HG02943 (cell line): ENCODE measurements around the gene REPS2.
"Not testable (repeated sequence)": the region's sequence is repeated elsewhere in the genome, so short reads cannot be mapped to it uniquely, and the experiment has no call there.

ENCODE experiments used
- ATAC-seq: cut with Tn5 transposase; IDR thresholded peaks from one replicate; pipeline ENCODE4 v1.9.1; 2021; ENCODE audit warnings: mild to moderate bottlenecking, low read depth, moderate library complexity; ENCODE audit not compliant: unreplicated experiment

The REPS2 gene

GRCh38 chrX:16962661-16963060, 16.2 kb downstream of the REPS2 start:
- ATAC-seq: not testable (repeated sequence)

DNA sequence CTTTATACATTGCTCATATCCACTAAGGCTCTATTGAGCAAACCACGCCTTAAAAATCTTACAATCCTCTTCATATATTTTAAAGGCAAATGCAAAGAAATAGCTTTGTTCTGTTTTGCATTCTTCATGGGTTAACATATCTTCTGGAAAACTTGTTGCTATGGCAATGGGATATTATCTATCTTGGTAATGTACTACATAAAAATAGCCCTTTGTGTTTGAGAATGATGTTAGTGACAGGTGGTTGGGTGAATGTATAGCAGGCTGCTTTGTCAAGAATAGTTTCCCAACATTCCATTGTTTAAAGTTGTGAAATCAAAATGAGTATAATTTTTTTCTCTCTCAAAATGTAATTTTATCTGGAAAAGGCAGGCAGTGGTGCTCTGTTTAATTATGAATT, 16.8 kb downstream of the REPS2 start:
- no peak for ATAC-seq

DNA sequence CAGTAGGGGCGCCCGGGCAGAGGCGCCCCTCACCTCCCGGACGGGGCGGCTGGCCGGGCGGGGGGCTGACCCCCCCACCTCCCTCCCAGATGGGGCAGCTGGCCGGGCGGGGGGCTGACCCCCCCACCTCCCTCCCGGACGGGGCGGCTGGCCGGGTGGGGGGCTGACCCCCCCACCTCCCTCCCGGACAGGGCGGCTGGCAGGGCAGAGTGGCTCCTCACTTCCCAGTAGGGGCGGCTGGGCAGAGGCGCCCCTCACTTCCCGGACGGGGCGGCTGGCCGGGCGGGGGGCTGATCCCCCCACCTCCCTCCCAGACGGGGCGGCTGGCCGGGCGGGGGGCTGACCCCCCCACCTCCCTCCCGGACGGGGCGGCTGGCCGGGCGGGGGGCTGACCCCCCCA, 18.5 kb downstream of the REPS2 start:
- not testable (repeated sequence) for ATAC-seq

DNA sequence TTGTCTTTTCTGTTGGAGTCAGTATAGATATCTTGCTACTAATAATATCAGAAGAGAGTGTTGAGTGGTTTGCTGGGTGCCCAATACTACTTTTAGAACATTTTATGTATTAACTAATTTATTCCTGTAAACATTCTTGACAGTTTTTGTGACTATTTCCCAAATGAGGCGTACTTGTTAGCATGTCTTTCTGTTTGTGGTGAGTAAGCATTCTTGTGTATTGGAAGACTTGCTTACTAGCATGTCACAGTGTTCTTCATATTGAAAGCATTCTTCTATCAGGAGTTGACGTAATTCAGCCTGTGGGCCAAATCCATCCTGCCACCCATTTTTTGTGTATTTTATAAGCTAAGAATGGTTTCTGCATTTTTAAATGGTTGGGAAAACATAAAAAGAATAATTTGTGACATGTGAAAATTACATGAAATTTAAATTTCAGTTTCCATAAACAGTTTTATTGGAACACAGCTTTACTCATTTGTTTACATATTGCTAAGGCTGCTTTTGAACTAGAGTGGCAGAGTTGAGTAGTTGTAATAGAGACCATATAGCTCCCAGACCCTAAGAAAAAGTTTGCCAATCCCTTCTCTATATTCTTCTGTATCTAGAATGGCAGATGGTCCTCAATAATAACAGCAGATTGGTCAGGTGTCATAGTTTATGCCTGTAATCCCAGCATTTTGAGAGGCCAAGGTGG, 20.4 kb downstream of the REPS2 start:
- ATAC-seq: no peak

DNA sequence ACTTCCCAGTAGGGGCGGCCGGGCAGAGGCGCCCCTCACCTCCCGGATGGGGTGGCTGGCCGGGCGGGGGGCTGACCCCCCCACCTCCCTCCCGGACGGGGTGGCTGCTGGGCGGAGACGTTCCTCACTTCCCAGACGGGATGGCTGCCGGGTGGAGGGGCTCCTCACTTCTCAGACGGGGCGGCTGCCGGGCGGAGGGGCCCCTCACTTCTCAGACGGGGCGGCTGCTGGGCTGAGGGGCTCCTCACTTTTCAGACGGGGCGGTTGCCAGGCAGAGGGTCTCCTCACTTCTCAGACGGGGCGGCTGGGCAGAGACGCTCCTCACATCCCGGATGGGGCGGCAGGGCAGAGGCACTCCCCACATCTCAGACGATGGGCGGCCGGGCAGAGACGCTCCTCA, 22.3 kb downstream of the REPS2 start:
- ATAC-seq: not testable (repeated sequence)

GRCh38 chrX:16970977-16971376, 24.5 kb downstream of the REPS2 start:
- no peak for ATAC-seq

DNA sequence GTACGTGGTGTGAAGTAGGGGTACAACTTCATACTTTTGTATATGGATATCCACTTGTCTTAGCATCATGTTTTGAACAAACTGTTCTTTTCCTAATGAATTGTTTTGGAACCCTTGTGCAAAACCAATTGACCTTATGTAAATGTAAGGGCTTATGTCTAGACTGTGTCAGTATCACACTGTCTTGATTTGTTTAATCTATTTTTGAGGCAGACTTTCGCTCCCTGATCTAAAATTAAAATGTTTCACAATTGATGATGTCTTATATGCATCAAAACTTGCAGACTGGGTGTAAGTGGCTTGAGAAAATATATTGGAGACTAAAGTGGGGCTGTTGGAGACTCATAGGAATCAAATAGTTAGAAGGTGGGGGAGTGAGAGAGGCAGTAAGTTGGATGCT, 25.2 kb downstream of the REPS2 start:
- no peak for ATAC-seq

DNA sequence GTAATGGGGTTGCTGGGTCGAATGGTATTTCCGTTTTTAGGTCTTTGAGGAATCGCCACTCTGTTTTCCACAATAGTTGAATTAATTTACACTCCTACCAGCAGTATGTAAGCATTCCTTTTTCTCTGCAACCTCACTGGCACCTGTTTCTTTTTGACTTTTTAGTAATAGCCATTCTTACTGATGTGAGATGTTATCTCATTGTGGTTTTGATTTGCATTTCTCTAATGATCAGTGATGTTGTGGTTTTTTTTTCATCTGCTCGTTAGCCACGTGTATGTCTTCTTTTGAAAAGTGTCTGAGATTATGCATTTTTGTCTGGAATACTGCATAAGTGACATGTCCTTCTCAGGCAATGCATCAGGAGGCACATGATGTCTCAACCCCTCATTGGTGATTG, 28.8 kb downstream of the REPS2 start:
- no peak for ATAC-seq

DNA sequence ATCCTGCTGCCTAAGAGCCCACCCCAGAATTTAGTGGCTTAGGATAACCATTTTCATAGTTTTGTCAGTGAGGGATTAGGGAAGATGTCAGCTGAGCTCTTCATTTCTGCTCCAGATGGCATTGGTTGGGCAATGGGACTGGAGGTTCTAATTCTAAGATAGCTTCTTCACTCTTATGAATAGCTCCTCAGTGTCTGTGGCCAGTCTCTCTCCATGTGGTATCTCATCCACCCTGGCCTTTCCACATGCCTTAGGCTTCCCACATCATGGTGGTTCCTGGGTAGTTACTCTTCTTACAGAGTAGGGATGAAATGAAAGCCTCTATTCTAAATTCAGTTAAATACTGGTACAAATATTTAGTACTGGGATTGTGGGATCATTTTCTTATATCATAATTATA, 31.3 kb downstream of the REPS2 start:
- ATAC-seq: no peak

DNA sequence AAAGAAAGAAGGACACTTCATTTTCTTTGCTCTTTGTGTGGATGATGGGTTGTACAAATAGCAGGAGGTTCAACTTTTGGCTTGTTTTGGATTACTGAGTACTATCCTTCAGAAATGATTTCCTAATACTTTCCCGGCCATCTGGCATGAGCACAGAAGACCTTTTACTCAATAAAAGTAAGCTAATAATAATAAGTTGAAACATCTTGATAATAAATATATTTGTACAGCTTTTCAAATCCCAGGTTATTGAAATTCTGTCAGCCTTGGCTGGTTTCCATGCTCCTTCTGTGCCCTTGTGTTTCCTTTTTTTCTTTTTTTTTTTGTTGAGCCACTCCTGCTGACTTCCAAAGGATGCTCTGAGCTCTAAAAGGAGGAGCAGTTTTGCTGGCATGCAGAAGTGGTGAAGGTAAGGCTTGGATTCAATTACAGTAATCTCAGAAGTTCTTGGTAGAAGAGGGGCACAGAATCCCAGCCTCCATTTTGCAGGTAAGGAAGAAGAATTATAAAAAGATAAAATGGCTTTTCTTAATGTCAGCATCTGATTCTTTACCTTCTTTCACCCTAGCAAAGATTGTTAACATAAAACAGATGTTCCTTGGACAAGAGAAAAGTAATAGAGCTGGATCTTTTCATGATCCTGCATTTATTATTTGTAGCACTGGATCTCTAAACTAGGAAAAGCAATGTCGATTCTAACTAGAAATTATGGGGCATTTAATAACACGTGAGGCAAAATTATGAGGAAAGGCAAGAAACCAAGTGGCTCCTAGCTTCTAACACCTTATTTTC, 31.9 kb downstream of the REPS2 start:
- no peak for ATAC-seq

- no peak for ATAC-seq
Observed at GRCh38 chrX:16979226-16979625, 32.8 kb downstream of the REPS2 start.

- ATAC-seq: no peak
Observed at GRCh38 chrX:16981209-16981608, 34.8 kb downstream of the REPS2 start.

- no peak for ATAC-seq
Observed at GRCh38 chrX:16981980-16982379, 35.5 kb downstream of the REPS2 start.

DNA sequence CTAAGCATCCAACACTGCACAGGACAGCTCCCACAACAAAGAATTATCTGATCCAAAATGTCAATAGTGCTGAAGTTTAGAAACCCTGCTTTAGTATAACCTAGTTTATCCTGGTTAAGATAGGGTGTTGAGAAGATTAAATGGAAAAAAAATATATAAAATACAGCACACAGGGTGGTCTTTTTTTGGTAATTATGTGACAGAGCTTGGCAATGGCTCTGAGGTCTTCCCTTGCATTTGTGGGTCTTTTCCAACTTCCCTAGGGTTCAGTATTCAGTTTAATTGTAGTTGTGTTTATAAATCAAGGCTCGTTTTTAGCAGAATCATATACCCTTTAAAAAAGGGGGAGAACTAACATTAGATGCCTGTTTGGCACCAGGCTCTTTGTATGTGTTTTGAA, 36.6 kb downstream of the REPS2 start:
- no peak for ATAC-seq

DNA sequence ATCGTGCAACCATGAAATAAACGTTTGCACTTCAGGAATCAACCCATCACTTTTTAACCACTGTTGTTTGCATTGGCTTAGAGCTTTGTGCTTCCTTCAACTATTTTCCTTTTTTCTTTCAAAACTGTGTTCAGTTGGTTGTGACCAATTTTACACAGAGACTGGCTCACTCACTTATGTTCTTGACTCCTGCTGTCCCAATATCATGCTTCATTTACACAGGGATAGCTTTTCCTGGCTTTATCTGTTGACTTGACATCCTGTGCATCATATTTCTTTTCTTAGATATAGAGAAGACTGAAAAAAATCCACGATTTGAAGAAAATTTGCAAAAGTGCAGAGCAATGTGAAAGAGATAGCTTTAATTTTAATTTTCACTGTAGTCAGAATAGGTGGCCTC, 38.8 kb downstream of the REPS2 start:
- no peak for ATAC-seq

GRCh38 chrX:16986169-16986568, 39.7 kb downstream of the REPS2 start:
- ATAC-seq: no peak

DNA sequence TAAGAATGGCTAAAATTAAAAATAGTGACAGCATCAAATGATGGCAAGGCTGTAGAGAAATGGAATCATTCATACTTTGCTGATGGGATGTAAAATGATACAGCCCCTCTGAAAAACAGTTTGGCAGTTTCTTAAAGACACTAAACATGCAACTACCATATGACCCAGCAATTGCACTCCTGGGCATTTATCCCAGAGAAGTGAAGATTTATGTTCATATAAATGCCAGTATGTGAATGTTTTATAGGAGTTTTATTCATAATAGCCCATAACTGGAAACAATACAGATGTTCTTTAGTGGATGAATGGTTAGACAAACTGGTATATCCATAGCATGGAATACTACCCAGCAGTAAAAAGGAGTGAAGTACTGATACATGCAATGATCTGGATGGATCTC, 43.3 kb downstream of the REPS2 start:
- no peak for ATAC-seq

DNA sequence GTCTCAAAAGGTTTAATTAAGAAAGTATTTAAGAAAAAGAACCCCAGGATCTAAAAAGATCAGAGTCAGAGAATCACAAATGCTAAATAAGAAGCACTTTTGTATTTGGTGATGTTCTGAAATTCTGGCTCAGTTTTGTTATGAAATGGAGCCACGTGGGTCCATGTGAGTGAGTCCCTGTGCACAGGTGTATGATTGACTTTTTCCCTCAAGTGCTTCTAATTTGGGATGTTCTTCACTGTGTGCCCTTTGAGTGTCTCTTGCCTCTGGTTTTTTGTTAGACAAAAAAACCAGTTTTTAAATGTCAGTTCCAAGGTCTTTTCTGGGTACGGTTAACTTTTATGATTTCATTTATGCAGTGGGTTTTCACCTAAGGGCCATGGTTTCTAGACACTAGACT, 44.4 kb downstream of the REPS2 start:
- ATAC-seq: no peak

DNA sequence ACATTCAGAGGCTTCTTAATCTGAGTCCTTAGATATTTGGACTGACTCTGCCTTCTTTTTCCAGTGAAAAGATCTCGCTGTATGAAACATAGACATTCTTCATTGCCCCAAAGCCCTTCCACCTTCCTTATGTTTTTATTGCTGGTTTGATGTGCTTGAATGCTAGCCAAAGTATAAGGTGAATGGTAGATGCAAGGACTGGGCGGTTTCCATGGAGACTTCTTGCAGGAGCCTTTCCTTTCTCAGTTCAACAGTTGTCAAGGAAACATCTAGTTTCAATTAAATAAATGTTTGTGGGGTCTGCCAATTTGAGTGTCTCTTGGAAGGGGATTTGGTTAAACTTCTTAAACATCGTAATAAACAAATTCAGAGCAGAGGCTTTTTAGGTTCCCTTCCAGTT, 46.0 kb downstream of the REPS2 start:
- no peak for ATAC-seq

DNA sequence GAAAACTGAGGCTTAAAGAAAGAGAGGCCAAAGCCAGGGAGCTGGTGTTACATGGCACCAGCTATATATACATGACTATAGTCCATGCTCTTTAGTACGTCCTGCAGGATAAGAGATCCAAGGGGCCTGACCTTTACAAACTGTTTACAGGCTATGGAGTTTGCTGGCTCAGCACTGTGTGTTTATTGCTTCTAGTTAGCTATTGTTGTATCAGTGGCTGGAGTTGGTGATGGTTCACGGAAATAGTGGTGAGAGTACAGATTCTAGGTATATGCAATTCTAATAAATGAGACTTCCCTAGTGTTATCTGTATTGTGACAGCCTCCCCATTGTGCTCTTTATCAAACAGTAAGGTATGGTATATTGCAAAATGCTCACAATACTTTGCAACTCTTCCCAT, 46.5 kb downstream of the REPS2 start:
- no peak for ATAC-seq

DNA sequence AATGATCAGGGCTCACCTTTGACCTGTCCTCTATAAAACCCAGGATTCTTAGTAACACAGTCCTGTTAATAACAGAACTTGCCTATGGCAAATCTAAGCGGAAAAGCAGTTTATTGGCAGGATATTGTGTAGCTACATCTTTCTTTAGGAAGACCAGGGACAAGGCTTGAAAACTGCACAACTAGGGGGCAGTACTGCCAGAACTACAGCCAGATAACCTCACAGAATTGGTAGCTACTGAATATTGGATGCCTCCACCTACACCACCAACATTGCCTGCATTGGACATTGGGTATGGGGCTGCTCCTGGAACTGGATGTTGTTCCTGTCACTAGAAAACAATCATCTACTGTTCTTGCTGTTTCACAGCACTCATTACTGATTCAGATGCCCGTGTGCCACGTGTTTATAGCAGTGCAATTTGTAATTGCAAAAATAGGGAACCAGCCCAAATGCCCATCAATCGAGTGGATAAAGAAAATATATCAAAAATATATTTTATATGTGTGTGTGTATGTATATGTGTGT, 47.4 kb downstream of the REPS2 start:
- no peak for ATAC-seq

DNA sequence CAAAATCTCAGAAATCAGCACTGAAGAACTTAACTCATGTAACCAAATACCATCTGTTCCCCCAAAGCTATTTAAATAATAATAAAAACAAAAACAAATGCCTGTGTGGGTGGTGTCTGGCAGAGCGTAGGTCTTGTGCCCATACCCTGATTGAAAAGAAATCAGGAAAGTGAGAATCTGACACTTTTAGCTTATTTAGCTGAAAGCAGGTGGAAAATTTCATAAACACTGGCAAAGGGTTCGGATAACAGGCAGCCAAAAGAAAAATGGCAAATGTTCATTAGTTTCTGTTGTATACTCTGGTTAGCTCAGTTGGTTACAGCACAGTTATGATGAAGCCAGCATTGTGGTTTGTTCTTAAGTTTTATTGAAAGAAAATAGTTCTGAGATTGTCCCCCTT, 48.3 kb downstream of the REPS2 start:
- ATAC-seq: no peak
